Umbilical cord (tissue), 2 donors: ENCODE results near the gene DCTN5. TPM values are rescaled to one million over a fixed set of nuclear protein-coding genes. Genes with fewer than 3 reads are reported as not detected.
A peak's percentile ranks its signal among the peaks of the same experiment; 100 is the strongest.
"Not testable (repeated sequence)": the region's sequence is repeated elsewhere in the genome, so short reads cannot be mapped to it uniquely, and the experiment has no call there.

ENCODE experiments used
- DNase-seq: peaks from one replicate; pipeline ENCODE4 v3.0.0-alpha.2; 2015; ENCODE audit warnings: low spot score
- total RNA-seq: library from RNA; depleted of rRNA; stranded (reverse); fragments of >200 nt; gene quantifications from one replicate; pipeline ENCODE4 v1.2.3, GENCODE V29; 2014; ENCODE audit warnings: low replicate concordance; ENCODE audit not compliant: insufficient read depth

The DCTN5 gene
- total RNA-seq, 1 donor from 2014 or later: 35.6 TPM

DNA sequence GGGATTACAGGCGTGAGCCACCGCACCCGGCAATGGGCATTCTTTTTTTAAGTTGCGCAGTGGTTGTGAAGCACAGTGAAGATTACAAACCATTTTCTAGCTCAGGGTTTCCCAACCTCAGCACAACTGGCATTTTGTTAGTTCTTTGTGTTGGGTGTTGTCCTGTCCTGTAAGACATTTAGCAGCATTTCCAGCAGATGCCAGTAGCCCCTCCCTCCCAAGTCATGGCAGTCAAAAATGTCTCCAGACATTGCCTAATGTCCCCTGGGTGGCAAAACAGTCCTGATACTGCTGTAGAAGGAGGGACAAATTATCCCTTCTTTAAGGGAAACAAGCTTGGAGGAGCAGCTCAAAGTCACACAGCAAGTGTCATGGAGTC is 53.0 kb downstream of the DCTN5 start:
- no peak for DNase-seq

DNA sequence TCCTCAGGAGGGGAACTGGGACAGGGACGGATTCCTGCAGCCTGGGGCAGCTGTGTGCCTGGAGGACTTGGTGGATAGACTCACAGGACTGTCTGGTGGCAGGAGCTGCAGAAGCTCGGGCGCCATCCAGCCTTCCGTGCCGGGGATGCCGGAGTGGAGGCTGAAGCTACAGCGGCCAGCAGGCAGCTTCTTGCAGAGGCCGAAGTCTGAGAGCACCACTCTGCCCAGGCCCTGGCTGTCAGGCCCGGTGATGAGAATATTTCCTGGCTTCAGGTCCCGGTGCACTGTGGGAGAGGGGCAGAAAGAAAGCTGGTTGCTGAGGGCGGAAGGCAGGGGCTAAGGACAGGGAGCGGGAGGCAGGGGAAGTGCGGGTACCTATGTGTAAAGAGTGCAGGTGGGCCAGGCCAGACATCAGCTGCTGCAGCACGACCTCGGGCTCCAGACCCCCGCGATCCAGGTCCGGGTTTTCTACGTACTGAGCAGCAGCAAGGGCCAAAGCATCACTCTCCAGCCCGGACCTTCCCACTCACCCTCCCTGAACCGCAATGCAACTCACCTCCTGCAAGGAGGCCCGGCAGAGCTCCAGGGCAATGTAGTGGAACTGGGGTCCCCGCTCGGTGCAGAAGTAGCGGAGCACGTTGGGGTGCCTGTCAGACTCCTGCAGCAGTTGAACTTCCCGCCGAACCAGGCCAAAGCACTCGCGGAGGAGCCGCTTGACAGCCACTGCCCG is 53.5 kb downstream of the DCTN5 start:
- DNase-seq: peak; percentile 34

DNA sequence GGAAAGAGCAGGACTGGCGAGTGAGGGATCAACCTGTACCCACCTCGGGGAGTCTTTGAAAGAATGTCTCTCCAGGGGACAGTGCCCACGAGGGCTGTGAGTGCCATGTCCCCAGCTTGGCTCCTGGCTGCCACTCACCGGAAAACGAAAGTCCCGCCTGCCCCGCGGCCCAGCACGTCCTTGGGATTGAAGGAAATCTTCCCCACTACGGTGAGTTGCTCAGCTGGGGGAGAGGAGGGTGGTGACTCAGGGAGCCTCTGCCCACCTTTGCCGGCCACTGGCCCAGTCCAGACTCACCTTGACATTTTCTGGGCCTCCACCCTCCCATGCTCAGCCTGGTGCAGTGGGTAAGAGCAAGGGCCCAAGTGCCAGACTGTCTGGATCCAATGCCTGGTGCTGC is 54.5 kb downstream of the DCTN5 start:
- DNase-seq: no peak

DNA sequence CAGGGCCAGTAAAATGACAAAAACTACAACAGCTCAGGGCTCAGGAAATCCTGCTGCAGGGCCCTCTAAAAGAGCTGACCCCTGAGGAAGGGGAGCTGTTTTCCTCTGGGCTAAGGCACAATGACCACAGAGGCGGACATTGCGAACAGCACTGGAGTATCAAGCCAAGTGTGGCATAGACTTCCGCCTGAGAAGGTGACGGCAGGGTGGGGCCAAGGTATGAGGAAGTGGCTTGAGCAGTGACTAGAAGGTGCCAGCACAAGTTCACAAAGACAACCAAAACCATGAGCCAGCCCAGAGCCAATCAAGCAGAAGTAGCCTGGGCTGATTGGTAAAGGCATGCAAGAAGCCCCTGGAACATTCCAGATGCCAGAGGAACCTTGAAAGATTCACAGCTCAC is 57.8 kb downstream of the DCTN5 start:
- DNase-seq: no peak

DNA sequence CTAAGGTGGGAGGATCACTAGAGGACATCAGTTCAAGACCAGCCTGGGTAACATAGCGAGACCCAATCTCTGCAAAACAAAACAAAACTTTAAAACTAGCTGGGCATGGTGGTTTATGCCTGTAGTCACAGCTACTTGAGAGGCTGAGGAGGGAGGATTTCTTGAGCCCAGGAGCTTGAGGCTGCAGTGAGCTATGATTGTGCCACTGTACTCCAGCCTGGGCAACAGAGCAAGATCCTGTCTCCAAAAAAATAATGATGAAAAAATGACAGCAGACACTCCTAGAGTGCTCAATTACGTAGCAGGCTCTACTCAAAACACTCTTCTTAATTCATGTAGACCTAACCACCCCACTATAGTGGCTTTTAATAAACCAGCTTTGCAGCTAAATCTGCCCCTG is 58.8 kb downstream of the DCTN5 start:
- DNase-seq: no peak

DNA sequence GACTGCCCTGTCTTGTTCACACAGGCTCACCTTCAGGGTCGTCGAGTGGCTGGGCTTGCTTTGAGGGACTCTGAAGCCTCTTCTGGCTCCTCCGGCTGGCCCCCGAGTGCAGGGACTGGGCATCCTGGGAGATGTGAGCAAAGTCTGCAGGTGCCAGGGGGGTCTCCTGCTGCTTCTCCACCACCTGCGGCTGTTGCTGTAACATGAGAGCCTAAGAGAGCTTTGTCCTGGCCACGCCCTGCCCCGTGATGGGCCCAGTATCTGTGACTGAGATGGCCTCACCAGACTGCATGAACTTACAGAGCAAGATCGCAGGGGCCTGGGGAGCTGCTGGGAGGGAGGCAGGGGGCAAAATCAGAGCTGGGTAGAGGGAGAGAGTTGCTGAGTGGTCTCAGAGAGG is 59.2 kb downstream of the DCTN5 start:
- DNase-seq: no peak

DNA sequence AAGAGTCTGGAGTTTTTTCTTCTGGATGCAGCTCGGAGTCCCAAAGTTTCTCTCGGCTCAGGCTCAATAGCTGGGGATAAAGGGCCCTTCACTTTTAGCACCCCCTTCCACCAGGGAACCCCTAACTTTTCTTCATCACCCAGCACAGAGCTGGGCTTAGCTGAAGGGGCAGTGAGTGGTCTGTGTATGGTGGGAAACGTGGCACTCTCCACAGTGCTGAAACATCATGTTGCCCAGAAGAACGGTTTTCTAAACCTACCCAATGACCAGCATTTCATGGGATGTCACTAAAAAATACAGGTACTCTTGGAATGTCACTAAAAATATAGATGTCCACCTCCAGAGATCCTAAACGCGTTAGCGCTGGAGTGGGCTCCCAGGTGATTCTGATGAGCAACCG is 59.8 kb downstream of the DCTN5 start:
- DNase-seq: no peak

DNA sequence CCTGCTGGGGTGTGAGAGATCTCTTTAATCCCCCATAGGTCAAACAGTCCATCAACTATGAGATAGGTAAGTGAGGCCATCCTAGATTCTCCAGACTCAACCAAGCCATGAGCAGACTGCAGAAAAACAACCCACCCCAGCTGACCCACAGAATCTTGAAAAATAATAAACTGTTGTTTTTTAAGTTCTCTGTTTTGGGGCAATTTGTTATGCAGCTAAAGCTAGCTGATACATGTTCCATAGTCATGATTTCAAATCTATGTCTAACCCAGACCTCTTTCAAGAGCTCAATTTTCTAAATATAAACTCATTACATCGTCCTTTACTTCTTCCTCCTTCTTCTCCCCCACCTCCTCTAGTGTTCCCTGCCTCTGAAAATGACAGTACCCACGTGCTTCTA is 61.7 kb downstream of the DCTN5 start:
- DNase-seq: no peak

DNA sequence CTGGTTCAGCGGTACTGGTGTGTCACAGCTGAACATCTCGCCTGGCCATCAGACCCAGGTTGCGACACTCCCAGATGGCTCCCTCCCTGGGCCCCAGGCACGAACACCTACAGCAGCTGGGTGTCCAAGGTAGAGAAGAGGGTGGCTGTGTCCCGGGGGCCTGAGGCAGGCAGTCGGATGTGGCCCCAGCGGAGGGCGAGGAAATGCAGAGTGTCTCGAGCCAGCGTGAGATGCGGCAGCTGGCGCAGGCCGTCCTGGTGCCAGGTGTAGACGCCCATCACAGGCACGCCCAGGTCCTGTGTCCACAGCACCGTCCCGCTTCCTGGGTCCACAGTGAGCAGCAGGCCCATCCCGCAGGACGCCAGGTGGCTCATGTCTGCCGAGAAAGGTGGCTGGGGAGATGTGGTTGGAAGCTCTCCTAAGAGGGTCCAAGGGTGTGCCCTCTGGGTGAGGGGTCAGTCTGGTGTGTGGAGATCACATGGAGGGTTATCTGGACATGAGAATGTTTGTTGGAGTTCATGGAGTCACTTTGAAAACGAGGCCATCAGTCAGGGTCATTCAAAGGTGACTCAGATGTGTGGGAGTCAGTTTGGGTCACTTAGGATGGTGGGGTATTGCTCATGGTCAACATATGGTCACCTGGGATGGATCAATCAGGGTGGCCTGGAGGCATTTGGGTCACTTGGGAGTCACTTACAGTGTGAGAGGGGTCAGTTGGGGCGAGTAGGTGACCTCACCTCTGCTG is 63.7 kb downstream of the DCTN5 start:
- DNase-seq: no peak

DNA sequence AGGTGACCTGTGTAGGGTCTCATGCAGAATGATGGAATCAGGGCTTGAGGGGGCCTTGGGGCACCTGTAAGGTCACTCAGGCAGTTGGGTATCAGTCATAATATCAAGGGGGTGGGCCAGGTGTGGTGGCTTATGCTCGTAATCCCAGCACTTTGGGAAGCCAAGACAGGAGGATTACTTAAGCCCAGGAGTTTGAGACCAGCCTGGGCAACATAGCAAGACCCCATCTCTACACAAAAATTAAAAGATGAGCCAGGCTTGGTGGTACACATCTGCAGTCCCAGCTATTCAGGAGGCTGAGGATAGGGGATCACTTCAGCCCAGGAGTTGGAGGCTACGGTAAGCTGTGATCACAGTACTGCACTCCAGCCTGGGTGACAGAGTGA is 64.2 kb downstream of the DCTN5 start:
- DNase-seq: no peak

DNA sequence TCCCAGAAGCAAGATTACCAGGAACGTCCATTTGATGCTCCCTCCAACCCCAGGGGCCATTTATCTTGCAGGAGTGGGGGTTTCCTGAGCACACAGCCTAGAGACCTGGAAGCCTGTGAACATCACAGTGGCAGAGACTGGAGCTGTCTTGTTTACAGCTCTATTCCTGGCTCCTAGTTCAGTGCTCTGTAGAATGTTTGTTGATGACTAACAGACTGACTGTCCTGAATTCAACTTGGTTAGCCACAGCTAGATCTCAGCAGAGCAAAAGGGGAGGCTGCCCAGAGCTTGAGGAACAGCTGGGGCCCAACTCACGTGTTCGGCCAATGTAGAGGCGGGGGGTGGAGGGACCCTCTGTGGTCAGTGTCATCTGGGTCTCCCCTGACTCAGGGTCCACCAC is 65.2 kb downstream of the DCTN5 start:
- no peak for DNase-seq

DNA sequence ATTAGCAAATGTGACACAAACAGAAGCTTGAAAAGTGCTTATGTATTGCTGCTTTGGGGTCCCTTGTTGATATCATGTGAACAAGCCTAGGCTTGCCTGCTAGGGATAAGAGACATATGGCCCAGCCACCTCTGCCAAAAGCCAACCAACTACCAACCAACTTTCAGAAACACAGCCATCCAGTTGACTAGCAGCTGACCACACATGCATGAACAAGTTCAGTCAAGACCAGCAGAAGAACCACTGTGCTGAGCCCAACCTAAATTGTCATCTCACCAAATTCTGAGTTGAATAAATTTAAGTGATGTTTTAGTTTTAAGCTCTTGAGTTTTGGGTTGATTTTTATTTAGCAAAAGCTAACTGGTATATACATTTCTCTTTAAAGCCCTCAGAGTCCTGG is 68.3 kb downstream of the DCTN5 start:
- DNase-seq: no peak

DNA sequence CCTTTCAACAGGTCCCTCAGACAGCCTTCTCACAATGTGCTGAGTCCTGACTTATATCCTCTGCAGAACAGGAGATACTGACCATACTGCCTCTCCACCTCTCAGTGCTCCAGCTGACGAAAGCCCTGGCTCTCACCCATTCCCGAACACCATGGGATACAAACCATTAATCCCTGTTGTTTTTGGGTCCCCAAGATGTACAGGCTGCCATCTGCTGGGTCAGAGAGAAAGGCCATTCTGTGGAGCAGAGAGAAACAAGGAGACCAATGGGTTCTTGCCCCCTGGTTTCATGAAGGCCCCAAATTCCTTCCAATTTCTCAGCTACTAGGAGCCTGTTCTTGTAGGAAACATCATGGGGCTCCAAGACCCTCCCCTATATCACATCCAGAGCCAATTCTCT is 68.7 kb downstream of the DCTN5 start:
- DNase-seq: no peak

DNA sequence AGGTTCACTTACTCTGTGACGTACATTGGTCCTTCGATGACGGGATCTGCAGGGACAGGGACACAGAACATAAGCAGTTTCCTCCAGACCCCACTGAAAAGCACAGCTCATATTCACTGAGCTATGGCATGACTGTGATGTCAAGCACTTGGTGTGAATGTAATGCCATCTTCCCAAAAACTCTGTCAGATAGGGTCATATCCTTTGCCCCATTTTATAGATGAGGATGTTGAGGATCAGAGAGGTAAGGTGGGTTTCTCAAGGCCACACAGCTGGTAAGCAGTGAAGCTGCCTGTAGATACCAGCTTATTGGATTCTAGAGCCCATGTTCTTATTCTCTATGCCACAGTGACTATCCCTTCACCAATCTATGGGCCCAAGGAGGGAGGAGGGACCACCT is 69.2 kb downstream of the DCTN5 start:
- DNase-seq: no peak

DNA sequence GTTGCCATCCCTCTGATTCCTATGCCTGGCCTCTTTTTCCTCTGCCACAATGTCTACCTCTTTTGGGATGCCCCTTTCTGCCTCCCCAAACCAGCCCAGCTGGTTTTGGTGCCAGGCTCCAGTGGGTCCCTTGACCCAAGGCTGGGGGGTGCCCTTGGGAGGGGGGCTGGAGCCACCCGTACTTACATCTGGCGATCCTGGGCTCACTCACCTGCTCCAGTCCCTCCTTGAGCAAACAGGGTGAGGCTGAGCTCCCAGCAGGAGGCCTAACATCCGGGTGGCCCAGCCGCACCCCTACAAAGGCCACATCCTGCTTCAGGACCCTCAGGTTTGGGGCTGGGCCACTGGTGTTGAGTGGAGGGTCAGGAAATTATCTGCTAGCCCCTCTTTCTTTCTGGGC is 70.5 kb downstream of the DCTN5 start:
- no peak for DNase-seq

DNA sequence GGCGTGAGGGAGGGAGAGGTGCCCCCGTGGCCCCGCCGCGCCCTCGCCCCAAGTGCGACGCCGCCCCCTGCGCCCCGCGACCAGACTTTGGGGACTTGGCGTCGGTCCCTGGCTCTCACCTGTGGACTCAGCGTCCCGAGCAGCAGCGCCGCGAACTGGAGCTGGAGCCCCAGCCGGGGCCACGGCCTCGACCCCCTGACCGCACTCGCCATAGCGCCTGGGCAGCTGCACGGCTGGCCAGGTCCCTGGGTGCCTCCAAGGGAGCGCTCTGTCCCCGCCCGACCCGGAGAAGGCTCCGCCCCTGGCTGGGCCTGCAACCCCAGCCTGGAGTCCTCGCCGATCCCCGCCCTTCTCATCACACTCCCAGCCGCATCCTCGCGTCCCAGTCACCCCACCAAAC is 71.7 kb downstream of the DCTN5 start, which contains the start of gene ERN2:
ERN2 (minus strand) TSS at position 247 of the 400 bp plus-strand sequence; CDS start at position 212, 35 bp downstream.
- DNase-seq: no peak

DNA sequence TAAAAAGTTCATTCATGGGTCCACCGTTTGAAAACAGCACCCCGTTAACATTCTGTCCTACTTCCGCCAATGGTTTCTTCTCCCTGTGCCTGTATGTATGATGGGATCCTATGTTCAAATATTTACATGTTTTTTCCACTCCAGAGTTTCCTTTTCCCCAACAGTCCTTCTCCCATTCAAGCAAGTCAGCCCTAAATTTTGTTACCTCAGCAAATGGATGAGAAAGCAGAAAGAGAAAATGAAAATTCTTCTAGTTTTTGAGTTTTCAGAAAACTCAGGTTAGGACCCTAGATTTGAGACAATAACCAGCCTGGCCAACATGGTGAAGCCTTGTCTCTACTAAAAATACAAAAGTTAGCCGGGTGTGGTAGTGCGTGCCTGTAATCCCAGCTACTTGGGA is 75.2 kb downstream of the DCTN5 start:
- DNase-seq: no peak

DNA sequence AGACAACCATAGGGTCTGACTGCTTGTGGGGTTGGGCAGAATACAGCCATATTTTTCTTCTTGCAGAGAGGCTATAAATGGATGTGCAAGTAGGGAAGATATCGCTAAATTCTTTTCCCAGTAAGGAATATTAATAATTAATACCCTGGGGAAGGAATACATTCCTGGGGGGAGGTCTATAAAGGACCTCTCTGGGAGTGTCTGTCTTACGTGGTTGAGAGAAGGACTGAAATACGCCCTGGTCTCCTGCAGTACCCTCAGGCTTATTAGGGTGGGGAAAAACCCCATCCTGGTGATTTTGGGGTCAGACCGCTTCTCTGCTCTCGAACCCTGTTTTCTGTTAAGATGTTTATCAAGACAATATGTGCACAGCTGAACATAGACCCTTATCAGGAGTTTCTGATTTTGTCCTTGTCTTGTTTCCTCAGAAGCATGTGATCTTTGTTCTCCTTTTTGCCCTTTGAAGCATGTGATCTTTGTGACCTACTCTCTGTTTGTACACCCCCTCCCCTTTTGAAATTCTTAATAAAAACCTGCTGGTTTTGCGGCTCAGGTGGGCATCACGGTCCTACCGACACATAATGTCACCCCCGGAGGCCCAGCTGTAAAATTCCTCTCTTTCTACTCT is 81.5 kb downstream of the DCTN5 start:
- DNase-seq: not testable (repeated sequence)

DNA sequence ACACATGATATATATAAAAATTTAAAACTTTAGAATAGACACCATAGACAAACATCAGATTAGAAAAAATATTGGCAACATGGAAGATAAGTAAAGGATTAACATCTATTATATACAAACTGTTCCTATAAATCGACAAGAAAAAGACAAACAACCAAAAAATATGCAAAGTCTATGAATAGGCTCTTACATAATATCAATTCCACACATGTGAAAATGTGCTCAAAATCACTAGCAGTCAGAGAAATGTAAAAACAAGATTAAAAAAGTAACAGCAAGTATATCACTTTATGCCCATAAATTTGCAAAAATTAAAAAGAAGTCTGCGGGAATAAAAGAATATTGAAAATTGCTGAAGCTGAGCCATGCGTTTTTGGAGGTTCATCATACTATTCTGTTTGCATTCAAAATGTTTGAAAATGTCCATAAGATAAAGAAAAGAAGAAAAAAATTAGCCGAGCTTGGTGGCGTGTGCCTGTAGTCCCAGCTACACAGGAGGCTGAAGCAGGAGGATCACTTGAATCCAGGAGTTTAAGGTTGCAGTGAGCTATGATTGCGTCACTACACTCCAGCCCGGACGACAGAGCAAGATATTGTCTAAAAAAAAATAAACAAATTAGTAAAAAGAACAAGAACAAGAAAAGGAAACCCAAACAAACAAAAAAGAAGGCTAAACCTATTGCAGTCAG is 83.0 kb downstream of the DCTN5 start:
- no peak for DNase-seq

DNA sequence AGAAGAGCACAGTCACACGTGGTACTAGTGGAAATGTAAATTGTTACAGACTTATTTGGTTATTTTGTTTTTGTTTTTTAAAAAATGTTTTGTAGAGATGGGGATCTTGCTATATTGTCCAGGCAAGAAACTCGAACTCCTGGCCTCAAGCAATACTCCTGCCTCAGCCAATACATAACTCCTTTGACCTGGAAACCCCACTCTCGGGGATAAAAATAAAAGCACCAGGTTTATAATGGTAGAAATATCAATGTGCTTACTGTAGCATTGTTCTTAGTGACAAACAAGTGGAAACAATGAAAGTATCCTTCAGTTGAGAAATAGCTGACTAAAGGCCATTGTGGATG is 83.5 kb downstream of the DCTN5 start:
- no peak for DNase-seq

DNA sequence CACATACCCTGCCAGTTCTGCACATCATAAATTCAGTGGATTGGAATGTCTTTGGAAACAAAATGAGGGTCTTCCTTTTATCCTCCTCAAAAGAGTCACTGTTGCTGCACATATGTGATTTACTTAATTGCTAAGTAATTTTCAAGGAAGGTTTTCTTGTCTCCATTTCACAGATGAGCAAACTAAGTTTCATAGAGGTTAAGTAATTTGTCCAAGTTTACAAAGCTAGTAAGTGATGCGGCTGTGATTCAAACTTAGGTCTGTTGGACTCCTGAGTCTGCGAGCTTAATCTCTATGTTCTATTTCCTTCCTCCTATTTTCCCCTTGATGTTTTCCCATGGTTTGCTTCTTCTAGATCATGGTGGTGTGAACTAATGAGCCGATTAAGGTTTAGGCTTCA is 85.4 kb downstream of the DCTN5 start:
- DNase-seq: no peak
